Measurements from ENCODE around the gene PPP1R14C. TPM values are rescaled to one million over a fixed set of nuclear protein-coding genes. Genes with fewer than 3 reads are reported as not detected.

Gene PPP1R14C
- polyA plus RNA-seq, 2 of the 4 experiments (the other 2 are of a cell fraction) = 0.34 to 0.43 TPM

- 0 out of 3 replicates have a peak, but pooled peaks cover 5% of the 10 kb centered on the region for H3K9me3 ChIP-seq
- no peak overlapping the region for H3K27ac ChIP-seq
- no peak for TF ChIP-seq PBX3 (IDR thresholded peaks at IDR 0.05)
- TF ChIP-seq, protein P1, sequence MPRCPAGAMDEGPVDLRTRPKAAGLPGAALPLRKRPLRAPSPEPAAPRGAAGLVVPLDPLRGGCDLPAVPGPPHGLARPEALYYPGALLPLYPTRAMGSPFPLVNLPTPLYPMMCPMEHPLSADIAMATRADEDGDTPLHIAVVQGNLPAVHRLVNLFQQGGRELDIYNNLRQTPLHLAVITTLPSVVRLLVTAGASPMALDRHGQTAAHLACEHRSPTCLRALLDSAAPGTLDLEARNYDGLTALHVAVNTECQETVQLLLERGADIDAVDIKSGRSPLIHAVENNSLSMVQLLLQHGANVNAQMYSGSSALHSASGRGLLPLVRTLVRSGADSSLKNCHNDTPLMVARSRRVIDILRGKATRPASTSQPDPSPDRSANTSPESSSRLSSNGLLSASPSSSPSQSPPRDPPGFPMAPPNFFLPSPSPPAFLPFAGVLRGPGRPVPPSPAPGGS (IDR thresholded peaks at IDR 0.05) = no peak
- TF ChIP-seq HEYL (CRISPR knock-in tag; IDR thresholded peaks at IDR 0.05) = no peak
- no peak for TF ChIP-seq MAZ (IDR thresholded peaks at IDR 0.05; ENCODE audit: borderline replicate concordance, low read depth, low read length)
- TF ChIP-seq PHF8 (IDR thresholded peaks at IDR 0.05; ENCODE audit: borderline replicate concordance, low read depth) = no peak
- TF ChIP-seq, protein P2, sequence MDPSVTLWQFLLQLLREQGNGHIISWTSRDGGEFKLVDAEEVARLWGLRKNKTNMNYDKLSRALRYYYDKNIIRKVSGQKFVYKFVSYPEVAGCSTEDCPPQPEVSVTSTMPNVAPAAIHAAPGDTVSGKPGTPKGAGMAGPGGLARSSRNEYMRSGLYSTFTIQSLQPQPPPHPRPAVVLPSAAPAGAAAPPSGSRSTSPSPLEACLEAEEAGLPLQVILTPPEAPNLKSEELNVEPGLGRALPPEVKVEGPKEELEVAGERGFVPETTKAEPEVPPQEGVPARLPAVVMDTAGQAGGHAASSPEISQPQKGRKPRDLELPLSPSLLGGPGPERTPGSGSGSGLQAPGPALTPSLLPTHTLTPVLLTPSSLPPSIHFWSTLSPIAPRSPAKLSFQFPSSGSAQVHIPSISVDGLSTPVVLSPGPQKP (IDR thresholded peaks at IDR 0.05; ENCODE audit: low read depth, low read length) = no peak
- no peak for TF ChIP-seq BHLHE40 (IDR thresholded peaks at IDR 0.05; ENCODE audit: low read depth, low read length)
- TF ChIP-seq POLR2A (IDR thresholded peaks at IDR 0.05; ENCODE audit: low read length) = no peak
- no peak for TF ChIP-seq NFE2L2 (conservative IDR thresholded peaks at IDR 0.05; ENCODE audit: low read length)
- no peak for TF ChIP-seq FOSL2 (IDR thresholded peaks at IDR 0.05)
- no peak for TF ChIP-seq FOSL2 (CRISPR knock-in tag; IDR thresholded peaks at IDR 0.05)
- no peak for TF ChIP-seq CBX8 (IDR thresholded peaks at IDR 0.05)
- TF ChIP-seq JUNB (IDR thresholded peaks at IDR 0.05) = no peak
- no peak for TF ChIP-seq ZC3H11A (IDR thresholded peaks at IDR 0.05)
- no peak for TF ChIP-seq ATOH8 (CRISPR knock-in tag; IDR thresholded peaks at IDR 0.05; ENCODE audit: low read depth)
- TF ChIP-seq, protein P3, sequence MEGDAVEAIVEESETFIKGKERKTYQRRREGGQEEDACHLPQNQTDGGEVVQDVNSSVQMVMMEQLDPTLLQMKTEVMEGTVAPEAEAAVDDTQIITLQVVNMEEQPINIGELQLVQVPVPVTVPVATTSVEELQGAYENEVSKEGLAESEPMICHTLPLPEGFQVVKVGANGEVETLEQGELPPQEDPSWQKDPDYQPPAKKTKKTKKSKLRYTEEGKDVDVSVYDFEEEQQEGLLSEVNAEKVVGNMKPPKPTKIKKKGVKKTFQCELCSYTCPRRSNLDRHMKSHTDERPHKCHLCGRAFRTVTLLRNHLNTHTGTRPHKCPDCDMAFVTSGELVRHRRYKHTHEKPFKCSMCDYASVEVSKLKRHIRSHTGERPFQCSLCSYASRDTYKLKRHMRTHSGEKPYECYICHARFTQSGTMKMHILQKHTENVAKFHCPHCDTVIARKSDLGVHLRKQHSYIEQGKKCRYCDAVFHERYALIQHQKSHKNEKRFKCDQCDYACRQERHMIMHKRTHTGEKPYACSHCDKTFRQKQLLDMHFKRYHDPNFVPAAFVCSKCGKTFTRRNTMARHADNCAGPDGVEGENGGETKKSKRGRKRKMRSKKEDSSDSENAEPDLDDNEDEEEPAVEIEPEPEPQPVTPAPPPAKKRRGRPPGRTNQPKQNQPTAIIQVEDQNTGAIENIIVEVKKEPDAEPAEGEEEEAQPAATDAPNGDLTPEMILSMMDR (IDR thresholded peaks at IDR 0.05) = no peak
- H3K4me1 ChIP-seq = no peaks in the 10 kb centered on the region
- H3K4me3 ChIP-seq = no peak overlapping the region
- ATAC-seq (no peak), DNase-seq (ENCODE audit: low read depth in 1 of 2, low spot score in 1 of 2) (no peak), FAIRE-seq (no peak)
- no peak overlapping the region for H3K4me2 ChIP-seq
- 51% methylated on average over 6 of the region's 6 CpGs for WGBS (ENCODE audit: missing lambda C conversion rate)
- ChIA-PET CTCF (no interaction called here), POLR2A (no interaction called here)
Measured at GRCh38 chr6:150245148-150245935, 102.5 kb downstream of the PPP1R14C start.

DNA sequence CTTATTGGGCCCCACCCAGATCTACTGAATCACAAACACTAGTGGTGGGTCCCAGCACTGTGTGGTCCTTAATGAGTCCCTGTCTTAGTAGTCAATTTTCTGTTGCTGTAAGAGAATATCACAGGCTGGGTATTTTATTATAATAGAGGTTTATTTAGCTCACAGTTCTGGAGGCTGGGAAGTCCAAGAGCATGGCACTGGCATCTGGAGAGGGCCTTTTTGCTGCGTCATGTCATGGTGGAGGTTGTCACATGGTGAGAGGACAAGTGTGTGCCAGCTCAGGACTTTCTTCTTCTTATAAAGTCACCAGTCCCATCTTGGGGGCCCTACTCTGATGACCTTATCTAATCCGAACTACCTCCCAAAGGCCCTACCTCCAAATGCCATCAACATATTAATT, 105.0 kb downstream of the PPP1R14C start:
- no peak overlapping the region for H3K4me3 ChIP-seq
- WGBS (ENCODE audit: missing lambda C conversion rate) = 64% methylated on average over 2 of the region's 2 CpGs
- H3K27ac ChIP-seq = no peak overlapping the region
- ChIA-PET POLR2A (no interaction called here), CTCF (no interaction called here)
- H3K9me3 ChIP-seq = 0 out of 3 replicates have a peak, but pooled peaks cover 5% of the 10 kb centered on the region
- no peak for ATAC-seq
- no peak overlapping the region for H3K4me2 ChIP-seq
- no peaks in the 10 kb centered on the region for H3K4me1 ChIP-seq
- DNase-seq (ENCODE audit: low read depth in 1 of 2, low spot score in 1 of 2) = no peak
- FAIRE-seq = no peak
- TF ChIP-seq ZNF302 (CRISPR knock-in tag; IDR thresholded peaks at IDR 0.05) (no peak), POLR2AphosphoS2 (conservative IDR thresholded peaks at IDR 0.05; ENCODE audit: low read length) (no peak), E2F6 (IDR thresholded peaks at IDR 0.05; ENCODE audit: borderline replicate concordance, low read depth) (no peak), BHLHE40 (IDR thresholded peaks at IDR 0.05; ENCODE audit: low read depth, low read length) (no peak), TFCP2L1 (CRISPR knock-in tag; IDR thresholded peaks at IDR 0.05) (no peak), HOXB13 (CRISPR knock-in tag; IDR thresholded peaks at IDR 0.05; ENCODE audit: low read depth) (no peak), FOSL2 (IDR thresholded peaks at IDR 0.05) (no peak), FOSL2 (CRISPR knock-in tag; IDR thresholded peaks at IDR 0.05) (no peak), RCOR1 (IDR thresholded peaks at IDR 0.05; ENCODE audit: low read depth, low read length) (no peak), RAD21 (conservative IDR thresholded peaks at IDR 0.05 in 1 of 2, IDR thresholded peaks at IDR 0.05 in 1 of 2) (no peak), FOXS1 (CRISPR knock-in tag; IDR thresholded peaks at IDR 0.05) (no peak), HEYL (CRISPR knock-in tag; IDR thresholded peaks at IDR 0.05) (no peak)
- TF ChIP-seq, protein P3 (IDR thresholded peaks at IDR 0.05) = no peak
